ENCODE data around the gene IL1RAP.

Gene IL1RAP

DNA sequence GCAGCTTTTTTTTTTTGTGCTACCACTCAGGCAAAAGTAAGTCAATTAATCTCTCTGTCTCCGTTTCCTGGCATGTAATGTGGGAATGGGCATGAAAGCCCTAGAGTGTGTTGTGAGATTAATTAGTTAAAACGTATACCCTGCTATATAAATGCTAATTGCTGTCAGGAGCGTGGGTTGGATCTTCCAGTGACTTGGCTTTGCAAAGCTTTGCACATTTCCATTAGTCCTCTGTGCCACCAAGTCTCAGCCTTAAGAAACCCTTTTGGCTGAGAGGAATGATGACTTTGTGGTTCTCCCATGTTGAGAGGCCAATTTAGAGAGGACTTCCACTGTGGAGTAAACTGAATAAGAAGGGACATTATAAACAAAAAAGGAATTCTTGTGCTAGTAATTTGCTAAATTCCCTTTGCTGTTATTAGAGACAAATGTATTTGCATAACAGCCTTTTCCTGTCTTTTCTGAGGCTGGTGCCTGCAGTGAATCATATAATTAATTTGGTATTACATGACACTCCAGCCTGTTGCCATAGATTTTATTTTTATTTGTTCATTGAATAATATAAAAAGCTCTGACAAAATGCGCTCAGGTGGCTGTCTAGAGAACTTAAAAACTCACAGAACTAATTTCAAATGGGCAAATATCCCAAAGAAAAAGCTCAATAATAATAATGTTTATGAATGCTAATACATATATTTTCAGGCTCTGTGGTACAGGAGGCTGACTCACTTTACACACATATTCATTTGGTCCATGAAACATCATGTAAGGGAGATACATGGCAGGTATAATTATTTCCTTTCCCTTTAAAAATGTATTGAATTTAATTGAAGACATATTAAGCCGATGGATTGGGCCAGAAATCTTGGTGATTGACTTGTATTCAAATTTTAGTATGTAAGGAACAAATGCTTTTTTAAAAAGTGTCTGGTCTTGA, 82.7 kb downstream of the IL1RAP start:
- H3K4me3 ChIP-seq (ENCODE audit: low read depth, low read length) = no peak overlapping the region
- TF ChIP-seq, protein P1, sequence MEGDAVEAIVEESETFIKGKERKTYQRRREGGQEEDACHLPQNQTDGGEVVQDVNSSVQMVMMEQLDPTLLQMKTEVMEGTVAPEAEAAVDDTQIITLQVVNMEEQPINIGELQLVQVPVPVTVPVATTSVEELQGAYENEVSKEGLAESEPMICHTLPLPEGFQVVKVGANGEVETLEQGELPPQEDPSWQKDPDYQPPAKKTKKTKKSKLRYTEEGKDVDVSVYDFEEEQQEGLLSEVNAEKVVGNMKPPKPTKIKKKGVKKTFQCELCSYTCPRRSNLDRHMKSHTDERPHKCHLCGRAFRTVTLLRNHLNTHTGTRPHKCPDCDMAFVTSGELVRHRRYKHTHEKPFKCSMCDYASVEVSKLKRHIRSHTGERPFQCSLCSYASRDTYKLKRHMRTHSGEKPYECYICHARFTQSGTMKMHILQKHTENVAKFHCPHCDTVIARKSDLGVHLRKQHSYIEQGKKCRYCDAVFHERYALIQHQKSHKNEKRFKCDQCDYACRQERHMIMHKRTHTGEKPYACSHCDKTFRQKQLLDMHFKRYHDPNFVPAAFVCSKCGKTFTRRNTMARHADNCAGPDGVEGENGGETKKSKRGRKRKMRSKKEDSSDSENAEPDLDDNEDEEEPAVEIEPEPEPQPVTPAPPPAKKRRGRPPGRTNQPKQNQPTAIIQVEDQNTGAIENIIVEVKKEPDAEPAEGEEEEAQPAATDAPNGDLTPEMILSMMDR (IDR thresholded peaks at IDR 0.05; ENCODE audit: low read depth, low read length) = no peak

DNA sequence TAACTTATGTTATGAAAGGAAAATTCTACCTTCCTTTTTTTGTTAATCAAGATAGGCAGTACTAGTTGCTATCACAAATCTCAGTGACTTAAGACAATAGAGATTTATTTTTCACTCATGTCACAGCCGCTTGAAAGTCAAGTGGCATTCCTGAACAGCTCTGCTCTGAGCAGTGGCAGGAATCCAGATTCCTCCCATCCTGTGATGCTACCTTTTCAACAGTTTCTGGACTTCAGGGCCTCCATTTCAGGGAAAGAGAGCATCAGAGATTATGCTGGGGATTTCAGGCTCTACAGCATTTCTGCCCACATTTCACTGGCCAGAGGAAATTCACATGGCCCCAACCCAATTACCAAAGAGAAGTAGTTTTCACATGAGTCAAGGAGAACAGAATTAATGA, 83.4 kb downstream of the IL1RAP start:
- H3K4me3 ChIP-seq (ENCODE audit: low read depth, low read length) = no peak overlapping the region
- TF ChIP-seq, protein P1 (IDR thresholded peaks at IDR 0.05; ENCODE audit: low read depth, low read length) = no peak

DNA sequence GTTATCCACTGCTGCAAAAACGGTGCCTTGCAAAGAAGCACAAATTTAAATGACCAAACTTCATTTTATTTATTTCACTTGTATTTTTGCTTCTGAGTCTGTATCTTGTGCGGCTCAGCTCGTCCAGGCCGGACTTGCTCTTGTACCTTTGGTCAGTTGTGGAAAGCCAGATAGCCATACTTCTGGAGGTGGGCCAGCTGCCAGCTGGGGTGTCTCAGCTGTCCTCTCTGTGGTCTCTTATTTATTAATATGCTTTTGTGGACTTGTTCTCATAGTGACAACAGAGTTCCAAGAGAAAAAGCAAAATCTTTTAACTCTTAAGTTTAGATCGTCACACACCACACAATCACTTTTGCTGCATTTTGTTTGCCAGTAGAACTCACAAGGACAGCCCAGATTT, 87.7 kb downstream of the IL1RAP start:
- TF ChIP-seq, protein P1 (IDR thresholded peaks at IDR 0.05; ENCODE audit: low read depth, low read length) = no peak
- no peak overlapping the region for H3K4me3 ChIP-seq (ENCODE audit: low read depth, low read length)

DNA sequence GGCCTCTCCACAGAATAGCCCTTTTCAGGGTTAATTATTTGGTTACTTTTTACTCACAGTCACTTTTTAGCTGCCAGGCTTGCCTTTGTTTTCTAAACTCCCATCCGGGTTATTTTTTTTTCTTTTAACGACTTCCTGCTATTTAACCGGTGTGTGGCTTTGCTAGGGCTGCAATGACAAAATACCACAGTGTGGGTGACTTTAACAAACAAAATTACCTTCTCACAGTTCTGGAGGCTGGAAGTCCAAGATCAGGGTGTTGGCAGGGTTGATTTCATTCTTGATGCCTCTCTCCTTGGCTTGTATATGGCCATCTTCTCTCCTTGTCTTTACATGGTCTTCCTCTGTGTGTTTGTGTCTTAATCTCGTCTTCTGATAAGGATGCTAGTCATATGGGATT, 91.5 kb downstream of the IL1RAP start:
- TF ChIP-seq, protein P1 (IDR thresholded peaks at IDR 0.05; ENCODE audit: low read depth, low read length) = no peak

DNA sequence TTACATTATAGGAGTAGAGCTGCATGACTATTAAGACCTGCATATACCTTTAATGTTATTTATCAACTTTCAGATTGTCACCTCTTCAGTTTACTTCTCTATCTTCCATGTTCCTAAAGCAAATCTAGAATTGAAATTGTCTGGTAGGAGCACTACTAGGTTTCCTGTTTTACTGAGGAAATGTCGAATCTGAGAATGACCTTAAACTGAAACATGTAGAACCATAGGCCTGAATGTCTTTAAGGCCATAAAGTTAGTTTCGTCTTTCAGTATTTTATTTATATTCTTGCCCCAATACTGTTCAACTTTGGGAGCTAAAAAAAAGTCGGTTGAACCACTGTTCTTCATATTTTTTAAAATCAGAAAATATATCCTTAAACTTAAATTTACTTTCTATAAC, 92.7 kb downstream of the IL1RAP start:
- no peak overlapping the region for H3K4me3 ChIP-seq (ENCODE audit: low read depth, low read length)
- TF ChIP-seq, protein P1 (IDR thresholded peaks at IDR 0.05; ENCODE audit: low read depth, low read length) = no peak

More for the DNA sequence above, 91.5 kb downstream of the IL1RAP start:
- no peak overlapping the region for H3K4me3 ChIP-seq (ENCODE audit: low read depth, low read length)

DNA sequence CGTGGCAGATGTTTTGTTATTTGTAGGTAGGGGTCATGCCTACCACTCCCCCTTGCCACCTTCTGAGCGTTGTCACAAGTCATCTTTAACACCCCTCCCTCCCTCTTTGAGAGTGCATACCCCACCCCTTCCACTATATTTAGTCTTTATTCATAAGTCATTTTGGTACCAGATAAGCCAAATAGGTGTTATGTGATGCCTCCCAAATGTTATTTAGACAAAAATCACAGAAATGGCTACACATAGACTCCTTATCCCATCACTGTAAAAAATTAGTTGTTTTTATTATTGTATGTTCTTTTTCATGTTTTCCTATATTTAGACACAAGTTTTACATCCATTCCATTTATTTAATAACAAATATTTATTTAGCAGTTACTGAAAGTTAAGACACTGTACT, 93.1 kb downstream of the IL1RAP start:
- TF ChIP-seq, protein P1 (IDR thresholded peaks at IDR 0.05; ENCODE audit: low read depth, low read length) = no peak
- no peak overlapping the region for H3K4me3 ChIP-seq (ENCODE audit: low read depth, low read length)

DNA sequence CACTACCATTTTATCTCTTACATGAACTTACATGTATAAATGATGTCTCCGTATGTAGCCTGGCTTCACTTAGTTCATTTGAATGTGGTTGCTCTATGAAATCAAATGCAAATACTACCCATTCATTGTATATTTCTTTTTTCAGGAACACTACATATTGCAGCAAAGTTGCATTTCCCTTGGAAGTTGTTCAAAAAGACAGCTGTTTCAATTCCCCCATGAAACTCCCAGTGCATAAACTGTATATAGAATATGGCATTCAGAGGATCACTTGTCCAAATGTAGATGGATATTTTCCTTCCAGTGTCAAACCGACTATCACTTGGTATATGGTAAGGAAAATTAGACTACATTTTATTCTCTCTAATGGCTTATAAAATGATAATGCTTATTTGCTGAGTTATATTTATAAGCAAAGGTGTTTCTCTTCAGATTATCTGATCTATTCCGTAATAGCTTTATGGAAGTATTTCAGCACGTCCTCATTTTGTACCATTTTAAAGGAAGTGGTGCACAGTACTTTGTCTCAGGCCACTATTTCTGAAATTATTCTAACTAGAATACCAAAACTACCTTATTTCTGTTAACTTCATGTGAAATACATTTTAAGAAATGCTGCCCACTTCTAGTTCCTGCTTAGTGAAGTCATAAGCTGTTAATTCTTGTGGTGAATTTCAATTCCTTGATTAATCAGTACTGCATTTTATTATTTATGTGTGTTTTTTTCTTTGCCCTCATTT, 95.1 kb downstream of the IL1RAP start:
- no peak overlapping the region for H3K4me3 ChIP-seq (ENCODE audit: low read depth, low read length)
- TF ChIP-seq, protein P1 (IDR thresholded peaks at IDR 0.05; ENCODE audit: low read depth, low read length) = no peak

Data from WI38 (cell line).